GM20000 (cell line): ENCODE measurements around the gene TTC33.
"Not testable (repeated sequence)": the region's sequence is repeated elsewhere in the genome, so short reads cannot be mapped to it uniquely, and the experiment has no call there.

Experiments used
- DNase-seq: peaks from one replicate; pipeline ENCODE4 v3.0.0; 2012; ENCODE audit warnings: low spot score
- CTCF ChIP-seq: IDR thresholded peaks from 2 replicates; pipeline ENCODE4 v1.5.1; 2012; ENCODE audit warnings: mild to moderate bottlenecking, control low read depth; ENCODE audit errors: extremely low read depth, missing control alignments

The TTC33 gene

DNA sequence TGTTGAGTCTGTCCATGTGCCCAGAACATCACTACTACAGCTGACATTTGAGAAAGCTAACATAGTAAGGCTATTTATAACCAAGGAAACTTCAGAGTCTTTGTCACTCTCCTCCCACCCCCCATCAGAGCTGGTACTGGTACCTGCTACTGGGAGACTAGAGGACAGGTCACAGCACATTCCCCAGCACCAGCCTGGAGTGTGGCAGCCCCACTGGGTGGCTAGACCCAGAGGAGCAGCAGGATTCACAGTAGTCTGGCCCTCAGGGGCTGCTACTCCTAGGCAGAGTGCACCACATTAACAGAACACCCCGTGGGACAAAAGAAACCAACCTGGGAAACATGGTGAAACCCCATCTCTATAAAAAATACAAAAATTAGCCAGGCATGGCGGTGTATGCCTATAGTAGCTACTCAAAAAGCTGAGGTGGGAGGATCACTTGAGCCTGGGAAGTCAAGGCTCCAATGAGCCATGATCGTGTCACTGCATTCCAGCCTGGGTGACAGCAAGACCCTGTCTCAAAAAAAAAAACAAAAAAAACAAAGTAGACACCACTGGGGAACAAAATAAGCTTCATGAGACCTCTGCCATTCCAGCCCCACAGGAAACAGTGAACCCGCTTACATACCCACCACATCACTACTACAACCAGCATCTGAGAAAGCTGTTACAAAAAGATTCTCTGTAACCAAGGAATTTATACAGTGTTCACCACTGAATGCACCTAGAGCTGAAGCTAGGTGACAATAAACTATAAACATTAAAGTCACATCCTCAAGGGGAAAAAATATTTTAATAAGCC is 102.3 kb downstream of the TTC33 start:
- TF ChIP-seq CTCF = no peak
- no peak for DNase-seq

- TF ChIP-seq CTCF = no peak
- DNase-seq = no peak
These were observed 103.1 kb downstream of the TTC33 start for GRCh38 chr5:40652441-40653220.

DNA sequence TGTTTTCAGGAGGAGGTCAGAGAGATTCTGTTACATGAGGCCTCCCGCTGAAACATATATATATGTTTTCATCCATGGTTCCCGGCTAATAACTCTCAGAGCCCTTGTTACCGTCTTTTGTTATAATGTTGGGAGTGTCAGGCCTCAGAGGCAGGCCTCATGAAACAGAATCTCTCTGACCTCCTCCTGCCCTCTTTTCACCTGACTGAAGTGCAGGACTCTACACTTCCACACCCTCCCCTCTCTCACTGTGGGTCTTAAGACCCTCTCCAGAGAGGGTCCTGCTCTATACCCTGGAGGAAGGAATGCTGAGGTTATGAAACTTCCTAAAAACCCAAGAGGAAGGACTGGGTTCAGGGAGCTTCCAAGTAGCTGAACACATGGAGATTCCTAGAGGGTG is 104.6 kb downstream of the TTC33 start:
- DNase-seq = no peak
- no peak for TF ChIP-seq CTCF

- DNase-seq = no peak
- TF ChIP-seq CTCF = no peak
These were observed 106.2 kb downstream of the TTC33 start for GRCh38 chr5:40649463-40650030.

DNA sequence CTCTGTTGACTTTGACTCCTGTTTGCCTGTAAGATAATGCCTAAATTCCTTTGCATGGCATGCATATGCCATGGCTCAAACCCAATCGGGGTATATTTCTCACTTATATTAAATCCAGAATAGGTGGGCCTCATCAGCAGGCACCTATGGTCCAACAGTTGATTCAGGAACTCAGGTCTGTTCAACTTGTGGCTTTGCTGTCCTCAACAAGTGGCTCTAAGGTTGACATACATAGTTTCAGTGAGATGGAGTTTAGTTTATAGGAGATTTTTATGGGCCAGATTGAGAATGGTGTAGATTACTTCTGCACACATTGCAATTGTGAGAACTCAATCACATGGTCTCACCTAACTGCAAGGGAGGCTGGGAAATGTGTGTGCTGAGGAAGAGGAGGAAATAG is 107.6 kb downstream of the TTC33 start:
- TF ChIP-seq CTCF = no peak
- DNase-seq = no peak

DNA sequence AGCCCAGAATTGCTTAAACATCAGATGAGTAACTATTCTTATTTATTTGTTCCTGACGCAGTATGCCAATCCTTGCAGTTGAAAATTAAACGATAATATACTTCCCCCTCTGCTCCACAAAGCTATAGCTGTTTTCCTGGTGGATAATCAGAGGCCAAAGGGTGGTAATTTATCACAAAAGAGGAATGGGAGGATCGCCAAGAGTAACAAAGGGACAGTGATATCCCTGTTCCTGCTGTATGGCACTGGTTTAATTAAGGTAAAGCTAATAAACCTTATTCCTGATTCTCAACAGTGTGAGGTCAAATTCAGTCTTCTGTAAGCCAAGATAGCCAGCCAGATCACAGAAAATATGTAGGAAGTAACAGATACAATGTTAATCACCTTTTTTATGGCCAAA is 109.5 kb downstream of the TTC33 start:
- no peak for DNase-seq
- TF ChIP-seq CTCF = no peak

- DNase-seq = not testable (repeated sequence)
These were observed 116.2 kb downstream of the TTC33 start for GRCh38 chr5:40639531-40639930.

- no peak for TF ChIP-seq CTCF
- DNase-seq = no peak
These were observed 121.2 kb downstream of the TTC33 start for GRCh38 chr5:40634593-40634992.
